ENCODE data around the gene RUNX2.

GRCh38 chr6:45618259-45618658, 290.1 kb downstream of the RUNX2 start:
- TF ChIP-seq CTCF (IDR thresholded peaks at IDR 0.05), result no peak
- no peak for TF ChIP-seq REST (IDR thresholded peaks at IDR 0.05; ENCODE audit: insufficient read depth in 1 of 2, low read depth in 2 of 2, low read length in 1 of 2)
- TF ChIP-seq SIN3A (IDR thresholded peaks at IDR 0.05; ENCODE audit: borderline replicate concordance, insufficient read depth, low read depth, low read length), result no peak
- TF ChIP-seq POLR2AphosphoS5 (IDR thresholded peaks at IDR 0.05; ENCODE audit: low read depth, low read length), result no peak
- no peak for TF ChIP-seq TCF7L2 (IDR thresholded peaks at IDR 0.05; ENCODE audit: low read depth, low read length)
